Cardiac muscle cell (in vitro differentiated cells and primary cell): ENCODE measurements around the gene SH3BGRL3. TPM values are rescaled to one million over a fixed set of nuclear protein-coding genes. Genes with fewer than 3 reads are reported as not detected.

Source experiments
- DNase-seq, 2 donors: peaks; one replicate each; pipeline versions ENCODE4 v3.0.0 to v3.0.0-alpha.2; 2010 to 2017; ENCODE audit warnings: low read depth in 1 of 2, low spot score in 1 of 2
- H3K27ac ChIP-seq: fragments of 200-600 bp; sonication (generic); 2 replicates; pipeline ENCODE4 v1.5.1; 2016
- H3K27me3 ChIP-seq: fragments of 200-600 bp; sonication (generic); 2 replicates; pipeline ENCODE4 v1.6.0; 2016; ENCODE audit warnings: control low read depth
- H3K36me3 ChIP-seq: fragments of 200-600 bp; sonication (generic); 2 replicates; pipeline ENCODE4 v1.5.1; 2016; ENCODE audit warnings: control low read depth
- H3K4me1 ChIP-seq: fragments of 200-600 bp; sonication (generic); 2 replicates; pipeline ENCODE4 v1.8.1; 2017; ENCODE audit warnings: low read depth, mild to moderate bottlenecking, mixed run types
- H3K4me3 ChIP-seq: fragments of 200-600 bp; sonication (generic); 2 replicates; pipeline ENCODE4 v1.5.1; 2016; ENCODE audit warnings: mild to moderate bottlenecking
- H3K9me3 ChIP-seq: fragments of 200-600 bp; sonication (generic); 2 replicates; pipeline ENCODE4 v1.5.1; 2017; ENCODE audit warnings: low read depth, mild to moderate bottlenecking, control low read depth
- CTCF ChIP-seq: IDR thresholded peaks from 2 replicates; pipeline ENCODE4 v1.5.1; 2012; ENCODE audit warnings: low read depth, mild to moderate bottlenecking, low read length
- polyA plus RNA-seq: library from polyadenylated mRNA; unstranded; fragments of >200 nt; fragmentation: Nextera tagmentation; extraction: Ambion mirVana; gene quantifications from 2 replicates; pipeline ENCODE4 v1.2.1, GENCODE V29; 2016
- total RNA-seq: library from RNA; depleted of rRNA; stranded (reverse); fragments of >200 nt; gene quantifications from 2 replicates; pipeline ENCODE4 v1.2.3, GENCODE V29; 2016

SH3BGRL3 gene
- total and polyA plus RNA-seq, 2 experiments from 2014 or later = 23.0 to 119 TPM

DNA sequence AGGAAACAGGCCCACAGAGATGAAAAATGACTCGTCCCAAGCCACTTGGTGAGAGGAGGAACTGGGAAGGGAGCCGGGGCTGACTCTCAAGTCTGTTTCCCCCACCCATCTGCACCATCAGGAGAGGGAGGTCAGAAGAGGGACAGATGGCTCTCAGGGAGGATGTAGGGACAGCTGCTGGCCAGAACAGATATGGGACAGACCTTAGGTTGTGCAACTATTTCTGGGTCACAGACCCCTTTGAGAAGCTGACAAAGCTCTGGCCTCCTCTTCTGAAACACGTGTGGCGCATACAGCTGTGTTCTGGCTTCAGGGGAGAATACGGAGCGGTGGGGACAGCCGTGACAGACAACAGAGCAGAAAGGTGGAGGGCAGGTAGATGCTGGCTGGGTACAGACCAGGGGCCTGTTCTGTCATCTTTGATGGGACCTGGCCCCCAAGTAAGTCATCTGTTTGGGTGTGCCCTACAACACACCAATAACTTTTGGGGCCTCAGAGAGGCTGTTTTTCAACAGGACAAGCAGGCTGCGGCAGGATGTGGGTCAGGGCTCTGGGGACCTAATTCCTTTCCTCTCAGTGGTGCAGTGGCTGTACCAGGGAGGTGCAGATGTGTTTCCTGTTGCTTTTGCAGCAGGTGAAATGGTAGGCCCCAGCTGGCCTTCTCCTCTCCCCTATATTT is 7.3 kb downstream of the SH3BGRL3 start:
- Histone ChIP-seq H3K9me3 (no peaks in the 10 kb centered on the region), H3K4me1 (no peaks in the 10 kb centered on the region), H3K27ac (no peak overlapping the region), H3K36me3 (no peaks in the 10 kb centered on the region), H3K4me3 (no peak overlapping the region), H3K27me3 (no peaks in the 10 kb centered on the region)
- DNase-seq = no peak
- no peak for TF ChIP-seq CTCF

DNA sequence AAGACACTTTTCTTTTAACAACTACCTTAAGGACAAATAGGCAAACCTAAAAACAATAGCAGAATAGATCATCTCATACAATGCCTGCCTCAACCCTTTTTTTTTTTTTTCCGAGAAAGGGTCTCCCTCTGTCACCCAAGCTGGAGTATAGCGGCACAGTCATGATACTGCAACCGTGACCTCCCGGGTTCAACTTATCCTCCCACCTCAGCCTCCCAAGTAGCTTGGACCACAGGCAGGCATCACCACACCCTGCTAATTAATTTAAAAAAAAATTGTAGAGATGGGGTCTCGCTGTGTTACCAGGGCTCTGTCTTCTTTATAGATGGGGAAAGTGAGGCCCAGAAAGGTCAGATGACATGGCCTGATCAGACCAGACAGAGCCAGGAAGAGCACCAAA is 7.9 kb downstream of the SH3BGRL3 start:
- no peak for TF ChIP-seq CTCF
- H3K9me3 ChIP-seq = no peaks in the 10 kb centered on the region
- H3K4me3 ChIP-seq = no peak overlapping the region
- H3K36me3 ChIP-seq = no peaks in the 10 kb centered on the region
- no peaks in the 10 kb centered on the region for H3K4me1 ChIP-seq
- DNase-seq = no peak
- no peaks in the 10 kb centered on the region for H3K27me3 ChIP-seq
- no peak overlapping the region for H3K27ac ChIP-seq

DNA sequence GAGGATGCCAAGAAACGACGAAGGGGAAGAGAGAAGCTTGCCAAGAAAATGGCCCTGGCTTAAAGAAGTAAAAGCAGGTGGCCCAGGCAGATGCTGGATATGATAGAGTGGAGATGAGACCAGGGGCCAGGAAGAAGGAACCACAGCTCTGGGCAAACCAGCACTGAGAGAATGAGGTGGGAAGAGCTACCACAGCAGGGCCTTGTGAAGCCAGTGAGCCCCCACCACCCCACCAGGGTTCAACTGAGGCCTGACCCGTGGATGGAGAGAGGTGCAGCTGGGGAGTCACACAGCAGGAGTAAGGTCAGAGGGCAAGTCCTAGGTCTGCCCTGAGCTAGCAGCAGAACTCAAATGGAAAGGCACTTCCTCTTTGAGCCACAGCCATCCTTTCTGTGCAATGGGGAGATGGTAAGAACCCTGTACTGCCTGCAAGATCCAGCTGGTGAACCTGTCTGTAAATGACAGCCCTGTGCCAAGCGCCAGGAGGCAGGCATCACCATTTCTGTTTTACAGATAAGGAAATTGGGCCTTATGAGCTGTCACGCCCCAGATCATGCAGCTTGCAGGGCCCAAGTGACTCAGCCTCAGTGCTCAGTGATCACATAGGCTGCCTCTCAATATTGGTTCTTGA is 8.5 kb downstream of the SH3BGRL3 start:
- no peaks in the 10 kb centered on the region for H3K9me3 ChIP-seq
- H3K27me3 ChIP-seq = no peaks in the 10 kb centered on the region
- H3K4me1 ChIP-seq = no peaks in the 10 kb centered on the region
- H3K27ac ChIP-seq = no peak overlapping the region
- no peak overlapping the region for H3K4me3 ChIP-seq
- no peak for TF ChIP-seq CTCF
- no peaks in the 10 kb centered on the region for H3K36me3 ChIP-seq
- DNase-seq = no peak

- no peaks in the 10 kb centered on the region for H3K9me3 ChIP-seq
- no peak overlapping the region for H3K27ac ChIP-seq
- H3K27me3 ChIP-seq = no peaks in the 10 kb centered on the region
- no peaks in the 10 kb centered on the region for H3K36me3 ChIP-seq
- H3K4me3 ChIP-seq = no peak overlapping the region
- no peak for DNase-seq
- H3K4me1 ChIP-seq = no peaks in the 10 kb centered on the region
- TF ChIP-seq CTCF = no peak
These were observed 9.5 kb downstream of the SH3BGRL3 start for GRCh38 chr1:26289158-26290059.

- H3K27me3 ChIP-seq = no peaks in the 10 kb centered on the region
- H3K4me1 ChIP-seq = no peaks in the 10 kb centered on the region
- no peaks in the 10 kb centered on the region for H3K9me3 ChIP-seq
- no peaks in the 10 kb centered on the region for H3K36me3 ChIP-seq
- no peak for TF ChIP-seq CTCF
- no peak overlapping the region for H3K27ac ChIP-seq
- no peak overlapping the region for H3K4me3 ChIP-seq
- no peak for DNase-seq
These were observed 10.4 kb downstream of the SH3BGRL3 start for GRCh38 chr1:26290122-26290881.
